Activated CD4-positive, alpha-beta T cell treated with anti-CD3 and anti-CD28 coated beads, Interleukin-2, amount 10 ng/mL, durations not matched to agents 7 days and 5 days (primary cell): ENCODE data around the gene IQSEC1. TPM values are rescaled to one million over a fixed set of nuclear protein-coding genes. Genes with fewer than 3 reads are reported as not detected.
"Not testable (repeated sequence)": the region's sequence is repeated elsewhere in the genome, so short reads cannot be mapped to it uniquely, and the experiment has no call there.

Experiments used
- CTCF ChIA-PET: fragments of 350-600 bp; sonication (Branson Sonifier 250); formaldehyde crosslinking; loops from one replicate; lab custom pipeline; 2021; ENCODE audit warnings: antibody characterized with exemption; lab: Charles Lee
- POLR2A ChIA-PET: fragments of 350-600 bp; sonication (Branson Sonifier 250); formaldehyde crosslinking; loops from one replicate; lab custom pipeline; 2021; ENCODE audit warnings: antibody characterized with exemption; lab: Charles Lee
- DNase-seq: peaks from one replicate; pipeline ENCODE4 v3.0.0-alpha.2; 2020
- H3K27ac Mint-ChIP-seq: one replicate; pipeline ENCODE4 v1.8.0; 2021; ENCODE audit warnings: mild to moderate bottlenecking, moderate library complexity, mixed read lengths
- H3K27me3 Mint-ChIP-seq: one replicate; pipeline ENCODE4 v1.8.0; 2021; ENCODE audit warnings: mixed read lengths
- H3K36me3 Mint-ChIP-seq: one replicate; pipeline ENCODE4 v1.8.0; 2021; ENCODE audit warnings: low read depth, mixed read lengths
- H3K4me1 Mint-ChIP-seq: one replicate; pipeline ENCODE4 v1.8.0; 2021; ENCODE audit warnings: mixed read lengths
- H3K4me3 Mint-ChIP-seq: one replicate; pipeline ENCODE4 v1.8.0; 2021; ENCODE audit warnings: mild to moderate bottlenecking, moderate library complexity, mixed read lengths
- H3K9me3 Mint-ChIP-seq: one replicate; pipeline ENCODE4 v1.8.0; 2021; ENCODE audit warnings: mixed read lengths
- total RNA-seq, 2 experiments: library from RNA; stranded (reverse); gene quantifications; one replicate each; pipeline ENCODE4 v1.2.3, GENCODE V29; 2021

The IQSEC1 gene
- total RNA-seq, 2 experiments from 2014 or later: 58.2 to 70.4 TPM

DNA sequence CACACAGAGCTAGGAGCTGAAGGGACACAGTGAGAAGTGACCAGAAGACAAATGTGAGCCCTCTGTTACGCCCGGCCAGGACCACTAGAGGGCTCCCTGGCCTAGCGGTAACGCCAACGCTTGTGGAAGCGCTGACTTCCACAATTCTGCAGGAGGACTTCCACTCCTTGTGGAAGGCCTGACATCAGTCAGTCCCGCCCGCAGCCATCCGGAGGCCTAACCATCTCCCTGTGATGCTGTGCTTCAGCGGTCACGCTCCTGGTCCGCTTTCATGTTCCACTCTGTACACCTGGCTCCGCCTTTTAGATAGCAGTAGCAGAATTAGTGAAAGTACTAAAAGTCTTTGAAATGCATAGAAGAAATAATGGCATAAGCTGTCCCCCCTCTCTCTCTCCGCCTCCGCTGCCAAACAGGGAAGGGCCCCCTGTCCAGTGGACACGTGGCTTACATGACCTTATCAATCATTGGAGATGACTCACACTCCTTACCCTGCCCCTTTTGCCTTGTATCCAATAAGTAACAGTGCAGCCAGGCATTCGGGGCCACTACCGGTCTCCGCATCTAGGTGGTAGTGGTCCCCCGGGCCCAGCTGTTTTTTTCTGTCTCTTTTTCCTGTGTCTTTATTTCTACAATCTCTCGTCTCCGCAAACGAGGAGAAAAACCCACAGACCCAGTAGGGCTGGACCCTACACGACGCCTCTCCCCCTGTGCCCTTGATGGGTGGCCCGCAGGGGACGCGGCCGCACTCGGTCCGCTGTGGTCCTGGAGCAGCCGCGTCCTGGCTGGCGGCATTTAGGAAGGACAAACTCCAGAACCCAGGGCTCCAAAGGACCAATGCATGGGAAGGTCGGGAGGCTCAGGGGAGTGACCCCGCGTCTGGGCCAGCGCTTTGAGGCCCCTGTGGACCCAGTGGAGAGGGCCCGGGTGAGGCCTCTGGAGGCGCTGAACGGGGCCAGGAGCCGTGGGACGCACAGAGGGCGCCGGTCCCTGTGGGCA lies 204.9 kb downstream of the IQSEC1 start:
- H3K4me1 Mint-ChIP-seq: peaks cover 14% of the 10 kb centered on the region
- ChIA-PET CTCF (interaction anchor here (0.7 to 2.4 kb wide), 3 partner anchors 11 to 27 kb away, joined by 3 to 10 read pairs (median 4); partner anchors contain the start of gene RPL32), POLR2A (no interaction called here)
- peak overlapping the region; percentile 55 for H3K4me3 Mint-ChIP-seq
- peak; percentile 61 for DNase-seq
- H3K27me3 Mint-ChIP-seq: peaks cover 23% of the 10 kb centered on the region
- no peak overlapping the region for H3K27ac Mint-ChIP-seq
- no peaks in the 10 kb centered on the region for H3K36me3 Mint-ChIP-seq
- peaks cover 5% of the 10 kb centered on the region for H3K9me3 Mint-ChIP-seq

DNA sequence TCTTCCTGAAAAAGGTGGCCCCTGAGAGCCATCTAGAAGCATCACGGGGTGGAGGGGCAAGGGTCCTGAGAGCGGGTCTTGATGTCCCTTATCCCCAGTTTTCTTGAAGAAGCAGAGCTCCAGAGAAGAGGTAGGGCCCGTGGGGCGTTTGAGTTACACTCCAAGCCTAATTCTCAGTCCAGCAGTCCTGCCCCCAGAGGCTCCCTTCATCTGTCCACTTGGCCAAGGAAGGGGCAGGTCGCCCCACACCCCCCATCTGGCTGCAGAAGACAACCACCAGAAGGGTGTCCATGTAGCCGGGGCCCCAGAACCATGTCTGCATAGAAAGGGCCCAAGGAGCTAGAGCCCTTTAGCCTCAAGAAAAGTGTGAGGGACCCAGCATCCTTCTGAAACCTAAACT lies 206.4 kb downstream of the IQSEC1 start:
- Mint-ChIP-seq H3K27ac (no peak overlapping the region), H3K4me3 (no peak overlapping the region), H3K36me3 (no peaks in the 10 kb centered on the region), H3K4me1 (peaks cover 14% of the 10 kb centered on the region), H3K27me3 (peaks cover 23% of the 10 kb centered on the region), H3K9me3 (peaks cover 5% of the 10 kb centered on the region)
- ChIA-PET CTCF (interaction anchor here (2.4 kb wide), 1 partner anchor 26 kb away, joined by 10 read pairs; the partner anchor contains the start of gene RPL32), POLR2A (no interaction called here)
- DNase-seq: no peak

DNA sequence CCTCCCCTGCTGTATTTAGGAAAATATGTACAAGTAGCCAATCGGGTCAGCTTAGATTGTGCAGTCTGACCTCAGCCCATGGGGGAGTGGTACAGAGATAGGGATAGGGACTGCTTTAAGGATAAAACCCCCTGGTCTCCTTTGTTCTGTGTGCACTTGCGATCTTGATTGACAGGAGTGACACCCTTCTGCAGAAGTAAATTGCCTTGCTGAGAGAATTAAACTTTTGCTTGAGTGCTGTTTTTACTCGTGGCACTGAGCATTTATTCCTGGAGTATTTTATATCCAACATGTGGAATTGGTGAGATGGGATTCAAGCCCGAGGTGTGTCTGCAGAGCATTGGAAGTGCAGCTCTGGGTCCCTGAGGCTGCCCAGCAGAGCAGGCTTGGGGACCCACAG lies 208.0 kb downstream of the IQSEC1 start:
- H3K27me3 Mint-ChIP-seq: peaks cover 19% of the 10 kb centered on the region
- peaks cover 11% of the 10 kb centered on the region for H3K4me1 Mint-ChIP-seq
- POLR2A ChIA-PET: no interaction called here
- peaks cover 5% of the 10 kb centered on the region for H3K9me3 Mint-ChIP-seq
- CTCF ChIA-PET: interaction anchor here (1.1 kb wide), 1 partner anchor 14 kb away, joined by 4 read pairs; no protein-coding TSS in a partner anchor
- no peaks in the 10 kb centered on the region for H3K36me3 Mint-ChIP-seq
- no peak overlapping the region for H3K27ac Mint-ChIP-seq
- no peak overlapping the region for H3K4me3 Mint-ChIP-seq
- DNase-seq: no peak

DNA sequence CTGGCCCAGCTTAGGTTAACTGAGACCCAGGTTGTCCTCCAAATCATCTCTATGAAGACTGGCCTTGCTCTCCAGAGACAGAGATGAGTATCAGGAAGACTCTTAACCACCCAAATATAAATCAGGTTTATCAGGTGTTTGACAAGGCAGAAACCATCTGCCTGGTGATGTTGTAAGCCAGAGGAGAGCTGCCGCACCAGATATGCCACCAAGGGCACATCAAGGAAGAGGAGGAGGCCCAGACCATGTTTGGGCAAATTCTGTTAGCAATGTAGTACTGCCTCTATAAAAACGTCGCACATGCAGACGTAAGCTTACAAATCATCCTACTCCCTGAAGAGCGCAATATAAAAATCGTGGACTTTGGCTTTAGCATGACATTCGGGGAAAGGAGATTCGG lies 210.8 kb downstream of the IQSEC1 start:
- Mint-ChIP-seq H3K9me3 (peaks cover 5% of the 10 kb centered on the region), H3K4me1 (no peaks in the 10 kb centered on the region), H3K36me3 (no peaks in the 10 kb centered on the region), H3K27me3 (no peaks in the 10 kb centered on the region), H3K27ac (no peak overlapping the region), H3K4me3 (no peak overlapping the region)
- CTCF ChIA-PET: interaction anchor here (1.6 to 2.0 kb wide), 2 partner anchors 16 to 21 kb away, joined by 3 to 11 read pairs; partner anchors contain the start of gene RPL32
- no peak for DNase-seq
- POLR2A ChIA-PET: no interaction called here

DNA sequence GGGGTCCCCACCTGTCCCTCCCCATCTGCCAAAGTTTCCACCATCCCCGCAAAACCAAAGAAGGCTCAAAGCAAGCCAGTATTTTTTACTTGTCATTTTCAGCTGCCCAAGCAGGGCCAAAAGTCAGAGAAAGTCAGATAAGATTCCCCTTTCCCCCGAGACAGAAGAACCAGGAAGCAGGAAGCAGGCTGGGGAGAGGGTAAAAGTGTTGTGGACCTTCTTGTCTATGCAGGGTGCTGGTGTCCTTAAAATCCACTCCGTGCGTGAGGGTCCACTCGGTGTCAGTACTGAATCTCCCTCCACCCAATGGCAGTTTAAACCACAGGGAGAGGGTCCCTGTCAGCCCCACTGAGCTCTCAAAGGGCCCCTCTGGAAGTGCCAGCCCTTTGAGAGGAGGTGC lies 211.6 kb downstream of the IQSEC1 start:
- H3K4me1 Mint-ChIP-seq: no peaks in the 10 kb centered on the region
- CTCF ChIA-PET: interaction anchor here (1.6 to 8.9 kb wide), 2 partner anchors 16 to 20 kb away, joined by 3 to 35 read pairs; partner anchors contain the start of gene RPL32

DNA sequence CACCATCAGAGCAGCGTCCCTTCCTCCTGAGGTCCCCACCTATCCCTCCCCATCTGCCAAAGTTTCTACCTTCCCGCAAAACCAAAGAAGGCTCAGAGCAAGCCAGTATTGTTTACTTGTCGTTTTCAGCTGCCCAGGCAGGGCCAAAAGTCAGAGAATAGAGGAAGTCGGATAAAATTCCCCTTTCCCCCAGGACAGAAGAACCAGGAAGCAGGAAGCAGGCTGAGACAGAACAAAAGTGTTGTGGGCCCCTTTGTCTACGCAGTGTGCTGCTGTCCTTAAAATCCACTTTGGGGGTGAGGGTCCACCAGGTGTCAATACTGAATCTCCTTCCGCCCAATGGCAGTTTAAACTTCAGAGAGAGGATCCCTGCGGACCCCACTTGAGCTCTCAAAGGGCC lies 213.4 kb downstream of the IQSEC1 start:
- no peak for DNase-seq
- ChIA-PET POLR2A (no interaction called here), CTCF (interaction anchor here (1.0 to 8.9 kb wide), 3 partner anchors 18 to 60 kb away, joined by 3 to 35 read pairs (median 3); partner anchors contain the start of gene RPL32)
- H3K36me3 Mint-ChIP-seq: no peaks in the 10 kb centered on the region
- no peaks in the 10 kb centered on the region for H3K9me3 Mint-ChIP-seq
- H3K27me3 Mint-ChIP-seq: no peaks in the 10 kb centered on the region
- H3K4me1 Mint-ChIP-seq: no peaks in the 10 kb centered on the region
- H3K27ac Mint-ChIP-seq: no peak overlapping the region
- H3K4me3 Mint-ChIP-seq: no peak overlapping the region

More for the DNA sequence above, 211.6 kb downstream of the IQSEC1 start:
- Mint-ChIP-seq H3K27me3 (no peaks in the 10 kb centered on the region), H3K9me3 (peaks cover 5% of the 10 kb centered on the region), H3K4me3 (no peak overlapping the region), H3K36me3 (no peaks in the 10 kb centered on the region), H3K27ac (no peak overlapping the region)
- DNase-seq: no peak
- POLR2A ChIA-PET: no interaction called here

DNA sequence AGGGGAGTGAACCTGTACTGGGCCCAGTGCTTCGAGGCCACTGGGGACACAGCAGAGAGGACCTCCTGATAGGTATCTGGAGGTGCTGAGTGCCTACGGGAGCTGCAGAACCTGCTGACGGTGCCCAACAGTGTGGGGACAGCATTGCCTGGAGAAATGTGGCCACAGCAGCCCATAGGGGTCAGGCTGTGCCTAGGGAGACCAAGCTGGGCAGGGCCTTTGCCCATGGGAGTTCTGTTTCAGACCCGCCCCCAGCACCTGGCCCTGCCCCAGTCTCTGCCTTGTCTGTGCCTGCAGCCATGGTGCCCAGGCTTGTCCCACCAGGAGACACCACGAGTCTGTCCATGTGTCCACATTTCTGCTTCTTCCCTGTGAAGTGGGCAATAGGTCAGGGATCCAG lies 216.6 kb downstream of the IQSEC1 start:
- no peak overlapping the region for H3K4me3 Mint-ChIP-seq
- no peak overlapping the region for H3K27ac Mint-ChIP-seq
- POLR2A ChIA-PET: no interaction called here
- no peaks in the 10 kb centered on the region for H3K36me3 Mint-ChIP-seq
- CTCF ChIA-PET: interaction anchor here (8.9 kb wide), 1 partner anchor 15 kb away, joined by 35 read pairs; the partner anchor contains the start of gene RPL32
- H3K4me1 Mint-ChIP-seq: no peaks in the 10 kb centered on the region
- no peak for DNase-seq
- no peaks in the 10 kb centered on the region for H3K9me3 Mint-ChIP-seq
- peaks cover 10% of the 10 kb centered on the region for H3K27me3 Mint-ChIP-seq

DNA sequence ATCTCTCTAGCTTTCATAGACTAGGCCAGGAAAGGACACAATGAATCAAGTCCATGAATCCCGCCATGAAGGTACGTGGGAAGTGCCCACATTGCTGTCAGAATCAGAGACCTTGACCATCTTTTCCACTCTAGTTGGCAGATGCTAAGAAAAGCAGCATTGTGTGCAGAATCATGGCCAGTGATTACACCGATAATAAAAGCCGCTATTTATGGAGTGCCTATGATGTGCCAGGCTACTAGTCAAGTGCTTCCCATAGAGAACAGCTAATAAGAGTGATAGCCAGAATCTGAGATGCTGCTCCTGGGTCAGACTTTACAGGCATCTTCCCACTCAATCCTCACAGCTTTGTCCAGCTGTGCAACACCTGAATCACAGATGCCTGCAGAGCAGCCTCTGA lies 218.7 kb downstream of the IQSEC1 start:
- Mint-ChIP-seq H3K27me3 (peaks cover 15% of the 10 kb centered on the region), H3K4me3 (no peak overlapping the region), H3K9me3 (no peaks in the 10 kb centered on the region), H3K36me3 (no peaks in the 10 kb centered on the region), H3K4me1 (no peaks in the 10 kb centered on the region), H3K27ac (no peak overlapping the region)
- CTCF ChIA-PET: interaction anchor here (8.9 kb wide), 1 partner anchor 13 kb away, joined by 35 read pairs; the partner anchor contains the start of gene RPL32
- POLR2A ChIA-PET: no interaction called here
- DNase-seq: no peak

DNA sequence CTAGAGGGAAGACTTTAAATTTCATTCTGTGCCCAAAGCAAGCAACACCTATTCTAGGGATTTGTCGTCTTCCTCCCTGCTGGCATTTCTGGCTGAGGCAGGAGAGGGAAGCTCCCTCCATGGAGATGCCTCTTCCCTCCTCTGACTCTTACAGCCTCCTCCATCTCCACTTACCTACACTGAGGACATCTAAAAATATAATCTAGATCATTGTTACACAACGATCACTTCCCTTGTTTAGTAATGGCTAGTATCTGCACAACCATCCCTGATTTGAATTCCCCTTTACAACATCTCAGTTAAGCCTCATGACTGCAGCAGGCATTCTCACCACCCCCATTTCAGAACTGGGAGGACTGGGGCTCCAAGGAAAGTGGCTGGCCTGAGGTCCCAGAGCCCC lies 219.4 kb downstream of the IQSEC1 start:
- H3K9me3 Mint-ChIP-seq, DNase-seq, H3K36me3 Mint-ChIP-seq, H3K27ac Mint-ChIP-seq, H3K4me1 Mint-ChIP-seq, POLR2A ChIA-PET, H3K4me3 Mint-ChIP-seq: not testable (repeated sequence)
- H3K27me3 Mint-ChIP-seq: peaks cover 15% of the 10 kb centered on the region
- CTCF ChIA-PET: interaction anchor here (8.9 kb wide), 1 partner anchor 12 kb away, joined by 35 read pairs; the partner anchor contains the start of gene RPL32

DNA sequence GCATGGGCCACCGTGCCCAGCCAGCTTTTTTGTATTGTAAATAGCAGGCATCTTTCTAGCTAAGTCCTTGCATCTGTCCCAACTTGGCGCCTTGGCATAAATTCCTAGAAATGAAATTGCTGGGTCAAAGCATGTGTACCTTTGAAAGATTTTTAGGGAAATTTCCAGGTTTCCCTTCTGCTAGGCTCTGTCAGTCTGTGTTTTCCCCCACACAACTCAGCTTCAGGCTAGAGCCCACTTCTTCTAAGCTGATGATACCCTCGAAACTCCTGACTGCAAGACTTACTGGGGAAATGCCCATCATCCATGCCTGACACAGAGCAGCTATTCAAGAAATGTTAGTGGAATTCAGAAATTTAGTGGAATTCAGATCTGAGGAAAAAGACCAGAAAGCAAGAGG lies 221.0 kb downstream of the IQSEC1 start:
- no peak overlapping the region for H3K4me3 Mint-ChIP-seq
- H3K36me3 Mint-ChIP-seq: no peaks in the 10 kb centered on the region
- ChIA-PET CTCF (interaction anchor here (1.8 kb wide), 1 partner anchor 11 kb away, joined by 10 read pairs; the partner anchor contains the start of gene RPL32), POLR2A (no interaction called here)
- H3K4me1 Mint-ChIP-seq: no peaks in the 10 kb centered on the region
- peaks cover 15% of the 10 kb centered on the region for H3K27me3 Mint-ChIP-seq
- H3K9me3 Mint-ChIP-seq: no peaks in the 10 kb centered on the region
- DNase-seq: no peak
- no peak overlapping the region for H3K27ac Mint-ChIP-seq
